GM19043 (cell line): ENCODE measurements around the gene CYB5RL.

ENCODE experiments used
- ATAC-seq: cut with Tn5 transposase; IDR thresholded peaks from one replicate; pipeline ENCODE4 v1.9.1; 2021; ENCODE audit warnings: low read depth; ENCODE audit not compliant: unreplicated experiment

CYB5RL gene

GRCh38 chr1:54163051-54163450 is 36.8 kb downstream of the CYB5RL start:
- ATAC-seq = no peak

GRCh38 chr1:54161495-54162168 is 38.2 kb downstream of the CYB5RL start:
- ATAC-seq = no peak

- ATAC-seq = no peak
Measured at GRCh38 chr1:54160351-54160750, 39.5 kb downstream of the CYB5RL start.

- no peak for ATAC-seq
Measured at GRCh38 chr1:54159733-54160316, 40.0 kb downstream of the CYB5RL start.

- no peak for ATAC-seq
Measured at GRCh38 chr1:54158071-54158470, 41.8 kb downstream of the CYB5RL start.

- ATAC-seq = no peak
Measured at GRCh38 chr1:54157401-54157800, 42.4 kb downstream of the CYB5RL start.

- ATAC-seq = no peak
Measured at GRCh38 chr1:54156986-54157385, 42.8 kb downstream of the CYB5RL start.

GRCh38 chr1:54156201-54156600 is 43.6 kb downstream of the CYB5RL start:
- ATAC-seq = no peak

- no peak for ATAC-seq
Measured at GRCh38 chr1:54153535-54154439, 46.0 kb downstream of the CYB5RL start.

GRCh38 chr1:54152696-54153095 is 47.1 kb downstream of the CYB5RL start, which contains the start of gene CDCP2:
TSS of gene CDCP2 (minus strand) at chr1:54153000. CDS start at chr1:54152922, 78 bp downstream.
- no peak for ATAC-seq

- no peak for ATAC-seq
Measured at GRCh38 chr1:54151013-54151412, 48.8 kb downstream of the CYB5RL start.
